WERI-Rb-1 (cell line): ENCODE results near the gene CHIT1.
A peak's percentile ranks its signal among the peaks of the same experiment; 100 is the strongest.

Experiments used
- DNase-seq: peaks from one replicate; pipeline ENCODE4 v3.0.0-alpha.2; 2020
- H3K27ac ChIP-seq: fragments of 250-450 bp; sonication (Bioruptor Pico); 2 replicates; pipeline ENCODE4 v1.5.1; 2020; ENCODE audit warnings: mild to moderate bottlenecking, moderate library complexity
- H3K27me3 ChIP-seq: fragments of 250-450 bp; sonication (Bioruptor Pico); 2 replicates; pipeline ENCODE4 v1.5.1; 2021; ENCODE audit warnings: mild to moderate bottlenecking, low read depth, moderate library complexity; ENCODE audit not compliant: insufficient read depth, severe bottlenecking
- H3K36me3 ChIP-seq: fragments of 250-450 bp; sonication (Bioruptor Pico); 2 replicates; pipeline ENCODE4 v1.5.1; 2020; ENCODE audit warnings: mild to moderate bottlenecking, moderate library complexity
- H3K4me3 ChIP-seq: 2 replicates; pipeline ENCODE4 v1.5.1; 2011; ENCODE audit warnings: low read depth, mild to moderate bottlenecking, control low read depth, low read length
- H3K9me3 ChIP-seq: fragments of 250-450 bp; sonication (Bioruptor Pico); 2 replicates; pipeline ENCODE4 v1.5.1; 2021; ENCODE audit warnings: mild to moderate bottlenecking, moderate library complexity; ENCODE audit not compliant: severe bottlenecking
- TF ChIP-seq, protein P1 (sequence below): IDR thresholded peaks from 2 replicates; pipeline ENCODE4 v1.5.1; 2011; ENCODE audit warnings: low read depth, mild to moderate bottlenecking, control low read depth, inconsistent platforms, low read length

CHIT1 gene

DNA sequence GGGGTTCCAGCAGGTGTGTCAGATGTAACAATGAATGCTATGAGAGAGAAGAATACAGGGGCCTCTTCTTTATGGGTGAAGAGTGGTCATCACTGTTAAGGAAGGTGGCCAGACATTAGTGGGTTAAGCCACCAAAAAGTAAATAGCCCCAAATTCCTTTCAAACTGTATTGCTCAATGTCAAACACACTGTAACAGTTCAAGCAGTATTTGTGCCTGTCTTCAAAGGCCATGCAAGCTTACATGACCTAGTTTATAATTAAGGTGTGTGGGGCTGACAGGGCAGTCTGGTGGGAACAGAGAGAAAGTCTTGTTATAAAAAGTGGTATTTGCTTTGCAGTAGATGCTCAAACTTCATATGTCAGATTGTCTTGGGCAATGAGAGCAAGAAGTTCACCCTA lies 18.5 kb downstream of the CHIT1 start:
- no peaks in the 10 kb centered on the region for H3K9me3 ChIP-seq
- TF ChIP-seq, protein P1, sequence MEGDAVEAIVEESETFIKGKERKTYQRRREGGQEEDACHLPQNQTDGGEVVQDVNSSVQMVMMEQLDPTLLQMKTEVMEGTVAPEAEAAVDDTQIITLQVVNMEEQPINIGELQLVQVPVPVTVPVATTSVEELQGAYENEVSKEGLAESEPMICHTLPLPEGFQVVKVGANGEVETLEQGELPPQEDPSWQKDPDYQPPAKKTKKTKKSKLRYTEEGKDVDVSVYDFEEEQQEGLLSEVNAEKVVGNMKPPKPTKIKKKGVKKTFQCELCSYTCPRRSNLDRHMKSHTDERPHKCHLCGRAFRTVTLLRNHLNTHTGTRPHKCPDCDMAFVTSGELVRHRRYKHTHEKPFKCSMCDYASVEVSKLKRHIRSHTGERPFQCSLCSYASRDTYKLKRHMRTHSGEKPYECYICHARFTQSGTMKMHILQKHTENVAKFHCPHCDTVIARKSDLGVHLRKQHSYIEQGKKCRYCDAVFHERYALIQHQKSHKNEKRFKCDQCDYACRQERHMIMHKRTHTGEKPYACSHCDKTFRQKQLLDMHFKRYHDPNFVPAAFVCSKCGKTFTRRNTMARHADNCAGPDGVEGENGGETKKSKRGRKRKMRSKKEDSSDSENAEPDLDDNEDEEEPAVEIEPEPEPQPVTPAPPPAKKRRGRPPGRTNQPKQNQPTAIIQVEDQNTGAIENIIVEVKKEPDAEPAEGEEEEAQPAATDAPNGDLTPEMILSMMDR, result no peak

DNA sequence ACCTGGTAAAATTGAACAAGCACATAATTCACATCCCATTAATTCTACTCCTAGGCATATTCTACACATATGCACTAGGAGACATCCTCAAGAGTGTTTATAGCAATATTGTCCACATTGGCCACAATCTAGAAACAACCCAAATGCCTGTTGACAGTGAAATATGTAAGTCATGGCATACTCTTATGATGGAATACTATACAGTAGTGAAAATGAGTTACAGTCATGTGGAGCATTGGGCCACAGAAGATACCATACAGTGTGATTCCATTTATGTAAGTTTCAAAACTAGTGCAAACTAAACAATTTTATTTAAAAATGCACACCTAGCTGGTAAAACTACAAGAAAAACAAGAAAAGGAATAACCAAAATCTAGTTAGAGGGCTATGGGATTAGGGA lies 19.1 kb downstream of the CHIT1 start:
- Histone ChIP-seq H3K27ac (no peak overlapping the region), H3K27me3 (no peaks in the 10 kb centered on the region), H3K36me3 (no peaks in the 10 kb centered on the region), H3K4me3 (no peak overlapping the region), H3K9me3 (no peaks in the 10 kb centered on the region)
- TF ChIP-seq, protein P1, result no peak
- DNase-seq, result no peak

More for the DNA sequence above, 18.5 kb downstream of the CHIT1 start:
- no peak overlapping the region for H3K27ac ChIP-seq
- DNase-seq, result no peak
- no peaks in the 10 kb centered on the region for H3K27me3 ChIP-seq
- no peak overlapping the region for H3K4me3 ChIP-seq
- H3K36me3 ChIP-seq, result no peaks in the 10 kb centered on the region

DNA sequence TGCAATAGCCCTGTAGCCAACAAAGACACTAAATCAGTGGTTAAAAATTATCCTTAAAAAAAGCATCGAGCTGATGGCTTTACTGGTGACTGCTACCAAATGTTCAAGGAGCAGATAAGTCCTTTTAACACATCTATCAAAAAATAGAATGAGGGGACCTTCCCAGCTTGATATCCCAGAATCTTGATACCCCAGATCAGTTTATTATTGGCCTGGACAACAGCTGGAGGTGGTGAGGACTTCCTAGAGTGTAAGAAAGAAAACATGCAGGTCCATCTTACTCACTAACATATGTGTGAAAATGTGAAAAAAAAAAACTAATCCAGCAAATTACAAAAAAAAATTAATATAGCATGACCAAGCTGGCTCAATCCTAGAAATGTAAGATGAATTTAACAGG lies 21.3 kb downstream of the CHIT1 start:
- TF ChIP-seq, protein P1, result no peak
- no peaks in the 10 kb centered on the region for H3K27me3 ChIP-seq
- no peaks in the 10 kb centered on the region for H3K9me3 ChIP-seq
- peak overlapping the region; percentile 55 for H3K27ac ChIP-seq
- H3K36me3 ChIP-seq, result no peaks in the 10 kb centered on the region
- no peak overlapping the region for H3K4me3 ChIP-seq
- DNase-seq, result no peak

DNA sequence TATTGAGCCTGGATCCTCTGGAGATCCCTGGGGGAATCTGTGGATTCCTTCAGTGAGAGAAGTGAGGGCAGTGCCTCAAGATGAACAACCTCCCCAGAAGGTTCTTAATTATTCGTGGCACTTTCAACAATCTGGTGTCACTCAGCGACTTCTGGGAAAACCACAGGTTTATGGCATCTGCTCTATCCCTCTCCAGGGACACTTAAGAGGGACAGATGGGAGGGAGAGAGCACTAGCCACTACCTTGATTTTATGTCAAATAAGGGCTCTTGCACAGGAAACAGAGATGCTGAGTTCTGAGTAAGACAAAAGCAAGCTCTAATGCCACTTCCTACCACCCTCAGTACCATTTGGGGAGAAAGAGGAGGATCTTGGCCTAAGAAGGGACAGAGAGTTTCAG lies 21.7 kb downstream of the CHIT1 start:
- DNase-seq, result peak; percentile 75
- peak overlapping the region; percentile 55 for H3K27ac ChIP-seq
- TF ChIP-seq, protein P1, result no peak
- no peak overlapping the region for H3K4me3 ChIP-seq
- H3K36me3 ChIP-seq, result no peaks in the 10 kb centered on the region
- no peaks in the 10 kb centered on the region for H3K27me3 ChIP-seq
- no peaks in the 10 kb centered on the region for H3K9me3 ChIP-seq

DNA sequence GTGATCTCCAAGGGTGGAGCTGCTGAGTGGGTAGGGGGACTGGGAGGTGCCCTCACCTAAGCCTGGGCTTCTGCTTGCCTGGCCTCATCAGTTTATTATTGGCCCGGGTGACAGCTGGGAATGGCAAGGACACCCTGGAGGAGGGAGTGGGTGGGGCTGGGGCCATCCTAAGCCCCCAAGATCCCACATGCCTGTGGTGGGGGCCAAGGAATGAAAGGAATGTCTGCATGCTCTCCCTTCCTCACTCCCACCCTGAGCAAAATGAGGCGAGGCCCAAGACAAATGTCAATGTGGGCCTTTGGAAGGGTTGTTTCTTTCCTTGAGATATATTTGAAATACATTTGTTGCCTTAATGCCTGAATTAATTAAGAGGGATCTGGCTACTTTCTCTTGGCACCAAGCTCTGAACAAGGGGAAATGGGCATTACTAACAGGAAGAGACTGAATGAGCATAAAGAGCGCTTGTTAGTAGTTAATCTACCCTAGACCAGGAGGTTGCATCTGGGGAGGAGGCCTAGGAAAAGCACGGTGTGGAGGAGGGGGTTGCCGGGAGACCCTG lies 23.3 kb downstream of the CHIT1 start:
- H3K36me3 ChIP-seq, result no peaks in the 10 kb centered on the region
- H3K4me3 ChIP-seq, result no peak overlapping the region
- no peak for DNase-seq
- no peak overlapping the region for H3K27ac ChIP-seq
- no peaks in the 10 kb centered on the region for H3K9me3 ChIP-seq
- TF ChIP-seq, protein P1, result no peak
- H3K27me3 ChIP-seq, result no peaks in the 10 kb centered on the region

DNA sequence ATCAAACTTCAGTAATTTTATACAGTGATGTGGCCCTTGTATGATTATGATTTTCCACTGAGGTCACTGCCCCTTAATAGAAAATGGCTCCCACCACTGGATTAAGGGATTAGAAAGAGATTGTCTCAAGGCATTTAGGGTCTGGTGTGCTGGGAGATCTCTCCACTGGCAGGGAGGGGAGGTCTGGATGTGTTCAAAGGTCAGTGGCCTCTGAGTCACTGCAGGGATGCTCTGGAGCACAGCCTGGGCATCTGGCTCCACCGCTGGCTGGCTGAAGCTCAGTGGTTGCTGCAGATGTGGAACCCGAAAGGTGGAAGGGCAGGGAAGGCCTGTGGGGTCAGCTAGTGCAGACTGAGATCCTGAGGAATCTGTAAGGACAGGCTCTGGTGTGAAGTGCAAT lies 24.7 kb downstream of the CHIT1 start:
- TF ChIP-seq, protein P1, result no peak
- H3K4me3 ChIP-seq, result no peak overlapping the region
- no peaks in the 10 kb centered on the region for H3K9me3 ChIP-seq
- no peaks in the 10 kb centered on the region for H3K36me3 ChIP-seq
- no peak overlapping the region for H3K27ac ChIP-seq
- DNase-seq, result peak; percentile 71
- no peaks in the 10 kb centered on the region for H3K27me3 ChIP-seq
